Measurements from ENCODE around the gene GPBP1L1.
A peak's percentile ranks its signal among the peaks of the same experiment; 100 is the strongest.

GPBP1L1 gene

GRCh38 chr1:45586769-45587168 lies 99.6 kb downstream of the GPBP1L1 start:
- DNase-seq (ENCODE audit: low read depth in 2 of 2): no peak

- no peak for DNase-seq (ENCODE audit: low read depth in 2 of 2)
Observed at GRCh38 chr1:45585496-45586075, 100.7 kb downstream of the GPBP1L1 start.

DNA sequence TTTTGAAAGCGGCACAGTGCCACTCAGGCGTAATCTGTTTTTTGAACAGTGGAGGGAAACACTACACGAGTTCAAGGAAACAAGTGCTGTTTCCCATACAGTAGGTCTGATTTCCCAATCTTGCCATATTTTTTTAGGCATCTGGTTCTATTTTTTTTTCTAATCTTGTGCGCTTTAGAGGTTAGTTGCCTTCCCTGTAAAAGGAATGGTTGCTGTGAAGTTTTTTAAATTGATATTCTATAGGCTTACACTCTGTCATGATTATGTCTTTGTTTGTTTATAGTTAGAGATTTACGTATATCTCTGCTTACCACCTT lies 101.3 kb downstream of the GPBP1L1 start:
- DNase-seq (ENCODE audit: low read depth in 2 of 2): no peak

GRCh38 chr1:45584351-45585109 lies 101.8 kb downstream of the GPBP1L1 start:
- peak; percentile 74 to 86 for DNase-seq (ENCODE audit: low read depth in 2 of 2)

DNA sequence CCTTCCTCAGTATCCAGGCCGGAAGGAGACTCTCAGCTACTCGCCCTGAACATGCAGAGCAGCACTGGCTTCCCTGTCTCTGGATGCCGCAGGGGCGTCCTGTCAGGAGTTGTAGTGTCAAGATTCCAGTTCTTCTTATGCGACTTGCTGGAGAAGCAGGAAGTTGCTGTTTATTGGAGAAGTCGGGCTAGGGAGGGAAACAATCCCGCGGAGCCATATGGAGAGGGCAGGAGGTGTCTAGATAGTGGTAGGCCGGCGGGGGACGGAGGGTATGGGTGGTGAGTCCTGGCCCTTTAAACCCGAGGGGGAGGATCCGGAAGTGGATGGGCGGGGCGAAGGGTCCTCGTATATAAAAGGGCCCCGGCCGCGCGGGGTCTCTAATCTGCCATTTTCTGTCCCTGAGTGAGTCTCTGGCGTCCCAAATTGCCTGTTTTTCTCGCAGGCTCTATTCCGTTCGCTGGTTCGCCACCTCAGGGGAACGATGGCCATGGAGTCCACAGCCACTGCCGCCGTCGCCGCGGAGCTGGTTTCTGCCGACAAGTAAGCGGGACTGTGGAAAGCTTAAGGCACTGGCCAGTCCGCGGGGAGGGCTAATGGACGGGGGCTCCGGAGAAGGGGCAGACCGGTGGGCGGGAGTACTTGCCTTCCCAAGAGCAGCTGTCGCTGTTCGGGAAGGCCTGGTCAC lies 102.5 kb downstream of the GPBP1L1 start, which contains the start of gene NASP:
Gene NASP, plus strand, starts transcription at position 376 of the 685 bp plus-strand sequence. Its CDS starts 106 bp downstream, at position 482.
- peak; percentile 90 to 95 for DNase-seq (ENCODE audit: low read depth in 2 of 2)

GRCh38 chr1:45583264-45583665 lies 103.1 kb downstream of the GPBP1L1 start:
- peak; percentile 88 to 89 for DNase-seq (ENCODE audit: low read depth in 2 of 2)
